Testis (tissue), 2 donors: ENCODE data around the gene MYO5B.

Source experiments
- CTCF ChIP-seq, 3 experiments: fragments of 450-650 bp in 2 of 3; fragments of 200-600 bp in 1 of 3; sonication (generic) in 1 of 3; IDR thresholded peaks; one replicate each; pipeline ENCODE4 v1.5.1; 2016 to 2019; ENCODE audit warnings: antibody characterized with exemption in 3 of 3, mild to moderate bottlenecking in 2 of 3, moderate library complexity in 1 of 3
- POLR2A ChIP-seq: fragments of 450-650 bp; IDR thresholded peaks from one replicate; pipeline ENCODE4 v1.6.1; 2017; ENCODE audit warnings: antibody characterized with exemption, mild to moderate bottlenecking, moderate library complexity

- no peak for TF ChIP-seq POLR2A
- no peak for TF ChIP-seq CTCF (IDR thresholded peaks at IDR 0.05)
Observed at GRCh38 chr18:49850636-49851035, 344.3 kb downstream of the MYO5B start.
